GM18861 (cell line): ENCODE data around the gene TRIAP1.

Source experiments
- ATAC-seq: cut with Tn5 transposase; IDR thresholded peaks from one replicate; pipeline ENCODE4 v1.9.1; 2021; ENCODE audit not compliant: unreplicated experiment

Gene TRIAP1

DNA sequence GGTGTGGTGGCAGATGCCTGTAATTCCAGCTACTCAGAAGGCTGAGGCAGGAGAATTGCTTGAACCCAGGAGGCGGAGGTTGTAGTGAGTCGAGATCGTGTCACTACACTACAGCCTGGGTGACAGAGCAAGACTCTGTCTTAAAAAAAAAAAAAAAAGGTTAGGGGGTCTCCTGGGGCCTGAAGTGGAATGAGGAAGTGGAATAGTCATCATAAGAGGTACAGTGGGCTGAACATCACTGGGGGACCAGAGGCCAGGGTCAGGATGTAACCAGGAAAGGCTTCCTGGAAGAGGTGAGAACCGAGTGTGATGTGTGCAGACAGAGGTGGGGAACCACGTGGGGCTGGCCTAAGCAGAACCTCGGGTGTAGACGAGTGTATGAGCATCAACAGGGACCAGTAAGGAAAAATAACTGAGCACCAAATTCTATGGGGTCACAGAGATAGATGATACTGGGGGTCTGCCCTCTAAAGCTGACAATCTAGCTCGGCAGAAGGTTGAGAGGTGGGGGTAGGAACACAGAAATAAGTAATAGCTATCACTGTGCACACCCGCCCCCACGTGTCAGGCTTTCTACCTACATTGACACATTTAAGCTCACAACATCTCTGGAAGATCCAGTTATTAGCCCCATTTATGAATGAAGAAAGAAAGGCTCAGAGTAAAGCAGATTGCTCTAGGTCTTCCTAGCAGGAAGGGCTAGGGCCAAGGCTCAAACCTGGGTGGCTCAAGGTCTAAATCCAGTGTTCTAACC, 13.2 kb downstream of the TRIAP1 start:
- ATAC-seq, result no peak

DNA sequence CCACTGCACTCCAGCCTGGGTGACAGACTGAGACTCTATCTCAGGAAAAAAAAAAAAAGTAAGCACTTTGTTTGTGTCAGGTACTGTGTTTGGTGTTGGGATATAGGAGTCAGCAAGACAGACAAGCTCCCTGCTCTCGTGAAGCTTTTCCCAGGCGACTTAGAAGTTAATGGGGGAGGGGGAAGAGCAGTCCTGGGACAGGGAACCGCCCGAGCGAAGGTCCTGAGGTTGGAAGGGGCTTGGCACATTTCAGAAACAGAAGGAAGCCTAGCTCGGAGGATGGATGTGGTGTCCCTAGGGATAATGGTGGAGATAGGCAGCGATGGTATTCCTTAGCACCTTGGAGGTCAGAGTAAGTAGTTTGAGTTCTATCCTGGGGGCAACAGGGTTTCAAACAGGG, 16.8 kb downstream of the TRIAP1 start:
- ATAC-seq, result no peak

DNA sequence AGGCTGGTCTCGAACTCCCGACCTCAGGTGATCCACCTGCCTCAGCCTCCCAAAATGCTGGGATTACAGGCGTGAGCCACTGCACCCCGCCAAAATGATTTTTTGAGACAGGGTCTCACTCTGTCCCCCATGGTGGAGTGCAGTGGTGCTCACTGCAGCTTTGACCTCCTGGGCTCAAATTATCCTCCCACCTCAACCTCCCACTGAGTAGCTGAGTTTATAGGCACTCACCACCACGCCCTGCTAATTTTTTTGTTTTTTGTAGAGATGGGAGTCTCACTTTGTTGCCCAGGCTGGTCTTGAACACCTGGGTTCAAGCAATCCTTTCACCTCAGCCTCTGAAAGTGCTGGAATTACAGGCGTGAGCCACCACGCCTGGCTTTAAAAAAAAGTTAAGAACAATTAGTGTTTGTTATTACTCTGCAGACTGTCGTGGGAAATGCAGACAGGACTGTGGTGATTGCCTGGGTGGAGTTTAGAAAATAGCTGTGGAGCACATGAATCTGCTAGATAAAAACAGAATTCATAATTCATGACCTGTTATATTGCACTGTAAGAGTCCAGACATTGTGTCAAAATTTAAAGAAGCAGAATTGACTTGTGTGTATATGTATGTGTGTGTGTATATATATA, 17.5 kb downstream of the TRIAP1 start:
- no peak for ATAC-seq

DNA sequence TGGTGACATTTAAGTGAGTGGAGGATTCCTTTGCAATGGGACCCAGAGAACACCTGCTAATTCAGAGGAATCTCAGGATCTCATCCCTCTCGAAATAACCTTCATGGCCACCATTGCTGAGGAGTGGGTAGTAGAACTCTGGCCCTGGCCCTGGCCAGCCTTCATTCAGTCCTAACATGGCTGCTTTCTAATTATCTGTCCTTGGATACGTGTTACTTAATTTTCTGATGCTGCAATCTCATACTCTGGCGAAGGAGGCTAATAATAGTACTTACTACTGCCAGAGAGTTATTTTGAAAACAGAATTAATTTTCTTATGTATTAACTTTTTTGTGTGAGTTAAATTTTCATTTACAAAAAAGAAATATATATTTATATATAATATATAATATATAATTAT, 20.4 kb downstream of the TRIAP1 start:
- no peak for ATAC-seq

DNA sequence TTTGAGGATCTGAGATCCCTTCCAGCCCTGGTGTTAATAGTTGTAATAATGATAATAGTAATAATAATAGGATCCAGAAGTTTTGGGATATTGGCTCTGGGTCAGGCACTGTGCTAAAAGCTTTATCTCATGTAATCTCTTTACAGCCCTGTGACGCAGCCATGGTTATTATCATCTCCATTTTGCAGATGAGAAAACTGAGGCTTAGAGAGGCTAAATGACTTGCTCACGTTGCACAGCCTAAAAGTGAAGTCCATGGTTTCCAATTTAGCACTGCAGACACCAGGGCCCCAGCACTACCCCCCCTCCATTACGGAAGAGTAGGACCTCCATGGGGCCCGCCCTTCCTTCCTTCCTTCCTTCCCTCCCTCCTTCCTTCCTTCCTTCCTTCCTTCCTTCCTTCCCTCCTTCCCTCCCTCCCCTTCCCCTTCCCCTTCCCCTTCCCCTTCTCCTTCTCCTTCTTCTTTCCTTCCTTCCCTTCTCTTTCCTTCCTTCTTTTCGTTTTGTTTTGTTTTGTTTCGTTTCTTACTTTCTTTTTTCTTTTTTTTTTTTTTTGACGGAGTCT, 23.2 kb downstream of the TRIAP1 start:
- no peak for ATAC-seq

DNA sequence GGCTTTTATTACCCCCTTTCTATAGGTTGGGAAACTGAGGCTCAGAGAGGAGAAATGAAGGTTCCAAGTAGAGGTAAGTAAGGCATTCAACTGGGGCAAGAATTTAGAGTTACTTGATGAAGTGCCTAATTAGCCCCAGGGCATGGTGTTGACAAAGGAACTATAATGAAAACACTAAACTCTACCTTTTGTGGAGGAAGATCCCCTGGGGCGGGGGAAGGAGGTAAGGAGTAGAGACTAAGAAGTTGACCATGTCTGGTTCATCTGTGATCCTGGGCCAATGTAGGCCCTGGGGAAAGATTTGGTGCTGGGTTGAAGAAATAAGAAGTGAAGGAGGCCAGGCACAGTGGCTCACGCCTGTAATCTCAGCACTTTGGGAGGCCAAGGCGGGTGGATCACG, 24.5 kb downstream of the TRIAP1 start:
- ATAC-seq, result no peak

DNA sequence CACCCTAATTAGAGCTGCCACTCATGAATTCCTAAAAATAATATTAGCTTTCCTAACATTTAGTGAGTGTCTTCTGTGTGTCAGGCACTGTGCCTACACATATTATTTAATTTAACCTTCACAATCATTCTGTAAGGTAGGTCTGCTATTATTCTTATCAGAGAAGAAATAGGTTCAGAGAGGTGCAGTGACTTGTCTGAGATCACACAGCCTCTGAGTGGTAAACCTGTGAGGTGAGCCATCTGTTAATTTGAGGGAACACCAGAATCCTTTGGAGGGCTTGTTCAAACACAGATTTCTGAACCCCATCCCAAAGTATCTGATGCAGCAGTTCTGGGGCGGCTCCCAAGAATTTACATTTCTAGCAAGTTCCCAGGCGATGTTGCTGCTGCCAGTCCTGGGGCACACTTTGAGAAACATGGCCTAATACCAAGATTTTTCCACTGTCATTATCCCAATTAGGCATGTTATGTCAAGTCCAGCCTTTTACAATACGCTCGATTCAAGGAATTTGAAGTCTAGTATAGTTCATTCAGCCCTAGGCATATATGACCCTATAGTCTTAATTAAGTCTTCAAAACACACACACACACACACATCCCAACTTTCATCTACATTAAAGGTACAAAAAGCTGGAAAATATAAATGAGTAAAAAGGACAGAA, 28.1 kb downstream of the TRIAP1 start:
- ATAC-seq, result no peak

DNA sequence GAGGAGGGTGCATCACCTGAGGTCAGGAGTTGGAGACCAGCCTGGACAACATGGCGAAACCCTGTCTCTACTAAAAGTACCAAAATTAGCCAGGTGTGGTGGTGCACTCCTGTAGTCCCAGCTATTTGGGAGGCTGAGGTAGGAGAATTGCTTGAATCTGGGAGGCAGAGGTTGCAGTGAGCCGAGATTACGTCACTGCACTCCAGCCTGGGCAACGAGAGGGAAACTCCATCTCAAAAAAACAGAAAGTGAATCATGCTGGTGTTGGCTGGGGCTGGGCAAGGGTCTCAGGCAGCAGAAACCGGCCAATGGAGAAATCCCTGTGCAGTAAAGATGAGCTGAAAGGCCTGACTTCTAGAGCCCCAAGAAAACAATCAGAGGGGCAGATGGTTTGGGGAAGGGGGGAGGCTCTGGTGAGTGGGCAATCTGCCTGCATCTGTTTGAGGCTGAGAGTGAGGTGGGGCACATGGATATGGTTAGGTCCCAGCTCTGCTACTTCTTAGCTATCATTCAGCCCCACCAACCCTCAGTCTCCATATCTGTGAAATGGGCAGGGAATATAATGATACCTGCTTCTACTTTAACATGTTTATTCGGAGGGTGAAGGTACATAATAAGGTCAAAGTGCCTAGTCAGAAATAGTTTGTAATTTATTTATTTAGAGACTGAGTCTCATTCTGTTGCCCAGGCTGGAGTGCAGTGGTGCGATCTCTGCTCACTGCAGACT, 29.5 kb downstream of the TRIAP1 start:
- no peak for ATAC-seq

DNA sequence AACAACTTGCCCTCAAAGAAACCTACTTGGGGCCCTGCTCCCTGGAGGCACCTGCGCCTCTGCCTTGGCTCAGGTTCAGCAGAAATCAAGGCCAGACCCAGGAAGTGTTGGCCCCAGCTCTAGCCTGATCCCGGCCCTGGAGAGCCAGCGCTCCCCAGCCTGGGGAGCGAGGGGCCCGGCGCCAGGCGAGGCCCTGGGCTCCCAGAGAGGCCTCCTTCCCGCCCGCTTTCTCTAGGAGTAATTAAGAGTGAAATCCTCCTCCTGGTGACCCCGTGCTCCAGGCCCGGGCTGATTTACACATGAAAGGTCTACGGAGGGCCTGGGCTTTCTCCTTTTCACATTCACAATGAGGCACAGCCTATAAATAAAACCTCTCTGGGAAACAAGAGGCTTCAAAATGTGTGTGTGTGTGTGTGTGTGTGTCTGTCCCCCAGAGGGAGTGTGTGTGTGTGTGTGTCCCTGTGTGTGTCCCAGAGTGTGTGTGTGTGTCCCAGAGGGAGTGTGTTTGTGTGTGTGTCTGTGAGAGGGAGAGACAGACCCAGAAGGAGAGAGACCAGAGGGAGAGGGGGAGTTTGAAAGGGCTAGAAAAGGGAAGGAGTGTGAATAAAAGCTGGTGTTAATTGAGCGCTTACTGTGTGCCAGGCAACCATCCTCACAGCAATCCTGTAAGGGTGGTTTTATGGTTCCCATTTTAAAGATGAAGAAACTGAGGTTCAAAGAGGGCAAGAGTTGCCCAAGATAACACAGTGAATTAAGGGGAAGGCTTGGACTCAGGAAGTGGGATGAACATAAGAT, 32.1 kb downstream of the TRIAP1 start:
- ATAC-seq, result no peak

DNA sequence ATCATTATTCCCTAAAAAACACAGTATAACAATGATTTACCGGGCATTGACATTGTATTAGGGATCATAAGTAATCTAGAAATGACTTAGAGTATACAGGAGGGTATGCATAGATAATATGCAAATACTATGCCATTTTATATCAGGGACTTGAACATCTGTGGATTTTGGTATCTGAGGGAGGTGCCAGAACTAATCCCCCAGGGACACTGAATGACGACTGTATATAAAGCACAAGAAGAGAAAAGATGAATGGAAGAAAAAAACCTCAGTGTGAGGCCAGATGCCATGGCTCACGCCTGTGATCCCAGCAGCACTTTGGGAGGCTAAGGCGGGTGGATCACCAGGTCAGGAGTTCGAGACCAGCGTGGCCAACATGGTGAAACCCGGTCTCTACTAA, 33.8 kb downstream of the TRIAP1 start:
- ATAC-seq, result no peak

DNA sequence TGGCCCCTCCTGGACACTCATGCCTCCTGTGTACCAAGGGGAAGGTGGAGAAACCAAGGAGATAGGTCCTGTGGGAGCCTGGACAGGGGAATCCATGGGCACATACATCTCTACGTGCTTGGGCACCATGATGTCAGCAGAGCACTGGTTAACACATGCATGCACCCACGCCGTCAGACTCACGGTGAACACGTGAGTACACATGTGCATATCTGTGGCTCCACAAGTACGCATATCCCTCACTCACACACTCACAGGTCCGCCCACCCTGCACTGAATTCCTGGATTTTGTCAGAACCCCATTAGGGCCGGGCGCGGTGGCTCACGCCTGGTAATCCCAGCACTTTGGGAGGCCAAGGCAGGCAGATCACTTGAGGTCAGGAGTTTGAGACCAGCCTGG, 37.4 kb downstream of the TRIAP1 start:
- no peak for ATAC-seq

DNA sequence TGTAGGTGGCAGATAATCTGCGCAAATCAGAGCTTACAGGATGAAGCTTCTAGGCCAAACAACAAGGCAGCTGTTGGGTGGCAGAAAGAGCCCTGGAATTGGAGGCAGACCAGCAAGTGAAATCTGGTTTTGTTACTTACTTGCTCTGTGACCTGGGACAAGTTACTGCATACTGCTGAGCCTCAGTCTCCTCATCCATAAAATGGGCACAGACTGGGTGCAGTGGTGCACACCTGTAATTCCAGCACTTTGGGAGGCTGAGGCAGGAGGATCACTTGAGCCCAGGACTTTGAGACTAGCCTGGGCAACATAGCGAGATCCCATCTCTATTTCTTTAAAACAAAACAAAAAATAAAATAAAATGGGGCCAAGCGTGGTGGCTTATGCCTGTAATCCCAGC, 39.6 kb downstream of the TRIAP1 start:
- no peak for ATAC-seq

DNA sequence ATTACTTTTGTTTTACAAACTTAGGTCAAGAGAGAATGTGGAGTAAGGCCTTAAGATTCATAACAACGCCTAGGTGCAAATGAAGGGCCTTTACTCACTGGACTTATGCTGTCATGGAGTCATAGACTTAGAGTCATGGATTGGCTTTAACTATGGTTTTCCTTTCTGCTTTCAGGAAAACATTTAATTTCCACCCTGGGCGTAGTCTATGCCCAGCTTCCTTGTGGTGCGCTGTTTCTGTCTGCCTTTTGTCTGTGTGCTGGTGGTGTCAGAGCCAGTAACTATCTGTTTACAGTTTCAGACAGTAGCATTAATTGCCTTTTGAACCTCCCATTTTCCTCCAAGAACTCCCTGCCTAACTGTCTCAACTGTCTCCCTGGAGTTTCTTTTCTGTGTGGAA, 40.1 kb downstream of the TRIAP1 start:
- no peak for ATAC-seq

DNA sequence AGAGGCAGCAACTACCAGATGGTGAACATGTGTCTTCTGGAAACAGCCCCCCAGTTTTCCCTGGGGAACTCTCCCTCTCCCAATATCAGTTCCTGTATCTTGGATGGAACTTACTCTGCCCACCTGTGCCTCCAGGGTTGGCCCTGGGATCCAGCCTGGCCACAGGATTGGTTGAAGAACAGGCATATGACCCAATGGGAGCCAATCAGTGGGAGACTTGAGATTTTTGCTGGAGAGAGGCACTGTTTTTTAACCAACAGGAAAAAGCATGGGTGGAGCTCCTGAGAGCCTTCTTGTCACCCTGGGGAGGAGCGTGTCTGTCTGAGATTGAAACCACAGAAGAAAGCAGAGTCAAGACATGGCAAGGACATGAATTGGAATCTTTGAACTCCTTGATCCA, 41.9 kb downstream of the TRIAP1 start:
- ATAC-seq, result no peak

DNA sequence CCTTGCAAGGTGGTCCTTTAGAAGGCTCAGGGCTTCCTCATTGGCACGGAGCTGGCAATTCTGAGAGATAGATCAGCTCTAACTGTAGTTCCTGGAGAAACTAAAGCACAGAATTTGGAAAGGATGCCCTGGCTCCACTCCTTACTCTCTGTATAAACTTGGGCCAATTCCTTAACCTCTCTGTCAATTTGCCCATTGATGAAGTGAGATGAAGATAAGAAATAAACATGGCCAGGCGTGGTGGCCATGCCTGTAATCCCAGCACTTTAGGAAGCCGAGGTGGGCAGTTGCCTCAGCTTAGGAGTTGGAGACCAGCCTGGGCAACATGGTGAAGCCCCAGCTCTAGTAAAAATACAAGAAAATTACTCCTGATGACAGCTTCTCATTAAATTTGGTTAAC, 42.3 kb downstream of the TRIAP1 start:
- no peak for ATAC-seq

DNA sequence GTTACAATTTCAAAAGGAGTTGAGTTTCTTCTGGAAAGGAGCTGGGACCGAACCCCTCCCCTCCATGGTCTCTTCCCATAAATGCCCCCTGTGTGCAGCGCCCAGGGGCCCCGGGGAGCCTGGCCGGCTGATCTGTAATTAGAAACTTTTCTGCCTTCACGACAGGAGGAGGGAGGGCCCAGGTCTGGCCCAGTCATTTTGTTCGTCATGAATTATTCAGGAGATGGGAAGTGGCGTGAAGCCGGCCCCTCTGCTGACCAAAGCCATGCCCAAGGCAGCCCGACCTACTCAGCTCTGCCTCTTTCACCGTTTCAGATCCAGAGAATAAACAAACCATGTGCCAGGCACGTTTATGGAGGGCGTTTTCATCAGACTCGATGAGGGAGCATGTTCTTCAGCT, 44.0 kb downstream of the TRIAP1 start:
- no peak for ATAC-seq

DNA sequence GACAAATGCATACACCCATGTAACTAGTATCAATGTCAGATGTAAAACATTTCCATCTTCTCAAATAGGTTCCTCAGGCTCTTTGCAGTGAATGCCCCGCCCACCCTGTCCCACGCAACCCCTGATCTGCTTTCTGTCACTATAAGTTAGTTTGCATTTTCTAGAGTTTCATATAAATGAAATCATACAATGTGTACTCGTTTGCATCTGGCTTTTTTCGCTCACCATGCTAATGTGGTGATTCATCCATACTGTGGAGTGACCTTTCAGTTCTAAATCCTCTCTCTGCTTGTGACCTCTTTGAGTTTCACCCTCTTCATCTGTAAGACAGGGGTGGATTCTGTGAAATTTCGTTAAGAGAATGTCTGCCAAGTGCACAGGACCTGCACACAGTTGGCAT, 46.7 kb downstream of the TRIAP1 start:
- ATAC-seq, result no peak

DNA sequence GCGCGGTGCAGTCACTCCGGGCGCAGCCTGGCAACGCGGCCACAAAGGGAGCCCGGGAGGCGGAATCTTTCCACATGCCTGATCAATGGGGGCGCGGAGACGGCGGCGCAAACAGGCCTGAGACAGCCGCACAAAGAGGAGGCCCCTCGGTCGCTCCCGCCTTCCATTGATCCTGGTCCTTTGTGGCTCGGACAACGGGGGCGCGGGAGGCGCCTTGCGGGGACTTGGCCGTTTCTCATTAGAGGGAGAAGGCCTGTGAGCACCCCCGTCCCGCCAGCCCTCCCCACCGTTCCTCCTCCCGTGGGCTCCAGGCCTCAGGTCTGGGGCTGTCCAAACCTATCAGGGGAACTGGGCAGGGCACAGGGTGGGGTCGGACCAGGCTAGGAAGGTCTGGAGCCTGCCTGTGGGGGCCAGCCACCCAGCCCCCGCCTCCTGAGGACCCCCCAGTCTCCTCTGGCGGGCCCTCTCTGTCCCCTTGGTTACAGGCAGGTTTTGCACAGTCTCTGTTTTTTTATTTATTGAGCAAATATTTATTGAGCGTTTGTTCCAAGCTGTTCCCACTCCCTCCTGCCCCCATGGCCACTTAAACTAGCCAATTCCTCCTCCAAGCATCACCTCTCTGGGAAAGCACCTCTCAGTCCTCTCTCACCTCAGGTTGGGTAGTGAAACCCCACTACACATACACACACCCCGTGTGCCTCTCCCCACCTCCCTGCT, 48.2 kb downstream of the TRIAP1 start:
- no peak for ATAC-seq

DNA sequence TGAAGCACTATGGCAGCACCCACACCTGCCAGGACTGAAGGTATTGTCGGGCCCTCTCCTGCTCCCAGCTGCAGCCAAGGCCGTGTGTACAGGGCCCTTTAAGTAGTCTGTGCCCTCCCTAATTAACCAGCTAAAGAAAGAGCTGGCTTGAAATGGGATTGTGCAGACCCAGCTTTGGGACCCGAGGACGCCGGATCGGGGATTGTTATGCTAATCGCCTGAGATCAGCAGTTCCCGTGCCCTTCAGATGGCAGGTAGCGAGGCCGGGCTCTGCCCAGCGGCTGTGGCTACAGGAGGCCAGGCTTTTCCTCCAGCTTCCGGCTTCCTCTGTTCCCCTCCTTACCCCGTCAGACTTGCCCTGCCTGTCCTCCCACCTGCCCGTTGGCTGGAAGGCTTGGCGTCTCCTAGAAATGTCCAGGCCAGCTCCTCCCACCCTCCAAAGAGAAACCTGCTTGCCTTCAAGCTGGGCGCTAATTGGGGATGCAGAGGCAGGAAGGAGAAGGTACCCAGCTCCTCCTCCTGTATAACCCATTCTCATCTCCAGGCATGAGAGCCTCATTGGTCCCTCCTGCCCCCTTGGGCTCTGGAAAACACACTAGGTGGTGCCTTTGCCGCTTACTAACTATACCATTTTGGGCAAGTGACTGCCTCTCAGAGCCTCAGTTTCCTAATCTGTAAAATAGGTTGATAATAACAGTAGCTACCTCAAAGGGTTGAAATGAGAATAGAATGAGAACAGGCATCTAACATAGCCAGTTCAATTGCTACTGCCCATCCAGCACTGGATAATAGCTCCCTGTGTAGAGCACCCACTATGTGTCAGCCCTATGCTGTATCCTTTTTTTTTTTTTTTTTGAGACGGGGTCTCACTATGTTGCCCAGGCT, 51.5 kb downstream of the TRIAP1 start:
- ATAC-seq, result no peak
